GM18520 (cell line): ENCODE data around the gene LSAMP.
A peak's percentile ranks its signal among the peaks of the same experiment; 100 is the strongest.

Source experiments
- ATAC-seq: cut with Tn5 transposase; IDR thresholded peaks from one replicate; pipeline ENCODE4 v1.9.1; 2021; ENCODE audit not compliant: unreplicated experiment

The LSAMP gene

DNA sequence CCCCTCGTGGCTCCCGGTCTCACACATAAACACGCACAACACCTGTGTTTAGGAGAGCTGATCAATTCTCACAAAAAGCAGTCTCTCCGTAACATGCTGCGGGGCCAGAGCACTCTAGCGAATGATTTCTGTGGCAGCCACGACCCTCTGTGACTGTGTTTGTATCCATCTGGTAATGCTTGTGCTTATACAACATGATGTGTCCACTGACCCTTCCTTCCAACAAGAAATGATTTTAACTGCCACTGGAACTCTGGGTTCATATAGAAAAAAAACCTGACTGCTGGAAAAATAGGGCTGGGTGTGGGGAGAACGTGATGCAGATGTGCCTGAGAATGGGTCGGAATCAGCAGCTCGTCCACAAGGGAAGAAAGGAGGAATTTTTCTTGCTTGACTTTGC, 411.8 kb downstream of the LSAMP start:
- no peak for ATAC-seq

DNA sequence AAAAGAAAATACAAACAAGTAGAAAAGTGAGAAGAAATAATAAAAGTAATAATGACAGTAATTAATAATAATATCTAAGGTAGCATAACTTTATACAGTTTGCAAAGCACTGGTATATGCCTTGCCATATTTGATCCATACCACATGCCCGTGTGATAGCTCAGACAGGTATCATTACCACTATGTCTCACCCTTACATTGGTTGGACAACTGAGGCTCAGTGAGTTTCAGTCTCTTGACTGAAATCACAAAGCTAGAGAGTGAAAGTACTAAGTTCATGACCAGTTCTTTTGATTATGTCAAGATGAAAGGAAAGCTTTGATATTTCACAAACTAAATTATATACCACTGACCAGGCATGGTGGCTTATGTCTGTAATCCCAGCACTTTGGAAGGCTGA, 413.1 kb downstream of the LSAMP start:
- no peak for ATAC-seq

DNA sequence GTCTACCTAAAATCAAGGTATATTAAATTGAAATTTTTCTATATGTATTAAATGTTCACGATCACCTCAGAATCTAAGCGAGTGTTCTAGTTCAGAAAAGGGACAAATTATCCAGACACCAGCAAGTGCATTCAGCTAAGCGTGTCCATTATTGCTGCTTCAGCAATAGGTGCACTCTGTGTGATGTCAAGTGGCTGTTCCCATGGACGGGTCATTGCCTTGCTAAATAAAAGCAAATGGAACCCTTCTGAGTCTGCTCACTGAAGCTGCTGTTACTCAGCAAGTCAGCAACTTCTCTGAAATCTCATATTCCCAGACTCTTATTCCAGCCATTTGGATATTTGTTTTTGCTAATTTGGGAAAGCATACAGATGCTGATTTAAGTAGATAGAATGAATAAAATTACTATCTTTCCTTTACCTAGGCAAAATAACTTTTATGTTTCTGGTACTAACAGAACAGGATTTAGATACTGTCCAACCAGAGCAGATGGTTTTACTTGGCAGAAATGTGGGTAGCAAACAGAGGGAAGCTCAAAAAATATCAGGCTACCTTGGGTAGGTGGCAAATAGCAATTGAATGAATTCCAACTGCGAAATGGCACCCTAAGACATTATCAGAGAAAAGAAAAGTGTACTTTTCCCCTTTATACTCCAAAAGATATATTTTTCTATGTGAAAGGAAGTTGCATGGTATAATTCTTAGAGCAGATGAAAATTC, 415.0 kb downstream of the LSAMP start:
- ATAC-seq = no peak

DNA sequence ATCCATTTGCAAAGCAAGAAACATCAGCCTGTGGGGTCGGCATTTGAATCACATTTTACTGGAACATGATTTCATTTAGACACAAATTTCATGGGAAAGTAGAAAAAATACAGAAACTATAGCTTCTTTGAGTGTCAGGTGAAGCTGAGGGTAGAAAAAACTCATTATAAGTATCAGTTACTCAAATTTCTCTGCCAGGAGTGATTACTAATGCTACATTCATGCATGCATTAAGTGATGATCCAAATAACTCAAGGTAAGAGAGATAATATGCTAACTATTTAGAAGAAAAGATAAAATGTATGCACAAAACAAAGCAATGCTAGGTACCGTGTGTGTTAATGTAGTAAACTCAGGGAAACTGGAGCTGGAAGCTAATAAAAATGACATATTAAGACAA, 416.0 kb downstream of the LSAMP start:
- ATAC-seq = no peak

DNA sequence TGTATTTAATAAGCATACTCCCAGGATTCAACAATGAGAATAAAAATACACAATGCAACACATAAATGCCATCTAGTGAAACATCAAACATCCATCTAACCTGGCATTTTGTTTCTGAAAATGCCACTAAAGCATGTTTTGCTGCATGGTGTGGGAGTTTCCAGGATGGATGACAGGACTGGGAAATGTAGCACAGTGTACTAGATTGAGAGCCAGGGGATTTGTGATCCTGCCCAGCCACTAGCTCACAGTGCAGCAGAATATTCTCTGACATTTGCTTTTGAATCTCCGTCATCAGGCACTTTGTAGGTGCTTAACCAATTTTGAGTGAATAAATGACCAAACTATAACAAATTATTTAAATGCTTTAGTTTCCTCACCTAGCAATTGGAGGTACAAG, 417.1 kb downstream of the LSAMP start:
- no peak for ATAC-seq

DNA sequence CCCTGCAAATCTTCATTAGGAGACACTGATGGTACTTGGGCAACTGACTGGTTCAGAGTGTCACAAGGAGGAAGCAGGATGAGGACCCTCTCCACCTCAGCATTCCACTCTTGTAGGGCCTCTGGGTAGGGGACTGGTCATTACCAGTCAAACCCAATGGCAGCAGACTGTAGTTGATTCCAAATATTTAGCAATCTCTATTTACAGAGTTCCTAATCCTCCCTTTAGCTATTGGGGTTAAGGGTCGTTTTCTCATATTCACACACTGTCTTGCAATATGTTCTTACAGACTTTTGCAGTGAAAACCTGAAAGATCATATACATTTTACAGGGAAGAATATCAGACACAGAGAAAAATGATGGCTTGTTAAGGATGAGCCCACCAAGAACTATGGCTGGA, 424.3 kb downstream of the LSAMP start:
- ATAC-seq = no peak

DNA sequence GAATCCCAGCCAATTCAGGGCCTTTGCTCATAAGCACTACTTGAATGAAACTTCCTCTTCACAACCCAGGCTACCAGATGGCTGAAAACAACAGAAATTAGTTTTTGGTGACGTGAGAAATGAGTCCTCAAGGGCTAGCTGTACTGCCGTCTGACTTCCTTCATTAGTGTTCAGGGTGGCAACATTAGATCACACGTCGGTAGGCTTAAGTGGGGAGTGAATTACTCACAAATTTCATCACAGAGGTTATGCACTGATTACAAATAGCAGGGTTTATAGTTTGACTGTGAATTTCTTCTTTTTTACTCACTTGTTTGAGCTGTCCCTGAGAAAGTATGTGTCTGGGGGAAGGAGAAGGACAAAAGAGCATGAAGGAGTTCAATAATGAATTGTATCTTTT, 424.8 kb downstream of the LSAMP start:
- ATAC-seq = peak; percentile 92

DNA sequence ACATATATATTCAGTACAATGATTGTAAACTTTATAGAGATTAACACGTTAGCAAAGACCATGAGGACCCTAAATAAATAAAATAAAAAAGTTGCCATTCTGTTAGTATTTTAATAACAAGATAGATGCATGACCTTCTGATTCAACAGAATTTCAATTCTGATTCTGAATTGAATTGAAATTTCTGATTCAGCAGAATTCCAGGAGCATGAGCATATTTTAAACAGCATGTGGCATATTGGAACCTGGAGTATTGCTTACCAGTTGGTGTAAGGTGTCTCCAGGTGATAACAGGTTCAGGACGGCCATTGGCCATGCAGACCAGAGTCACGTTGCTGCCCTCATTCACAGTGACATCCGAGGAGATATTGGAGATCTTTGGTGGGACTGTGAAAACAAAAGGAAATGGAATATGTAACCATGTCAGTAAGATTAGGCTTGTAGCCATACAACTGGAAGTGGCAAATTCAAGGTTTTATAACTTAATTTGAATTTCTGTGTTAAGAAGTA, 426.0 kb downstream of the LSAMP start:
- ATAC-seq = no peak

DNA sequence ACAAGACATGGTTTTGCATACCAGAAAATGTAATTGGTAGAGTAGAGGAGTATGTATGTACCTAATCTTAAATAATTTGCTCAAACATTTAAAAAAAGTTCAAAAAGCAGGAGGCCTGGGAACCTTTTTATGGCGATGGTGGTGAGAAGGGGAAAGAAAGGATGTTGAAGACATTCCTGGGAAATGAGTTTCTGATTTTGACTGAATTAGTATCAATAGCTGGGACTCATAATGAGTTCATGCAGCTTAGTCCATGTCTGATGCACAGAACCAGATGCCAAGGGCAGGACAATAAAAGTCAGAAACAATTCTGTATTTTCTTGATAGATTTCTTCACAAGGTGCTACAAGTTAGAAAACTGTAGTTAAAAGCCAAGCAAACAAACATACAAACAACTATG, 426.6 kb downstream of the LSAMP start:
- ATAC-seq = no peak

DNA sequence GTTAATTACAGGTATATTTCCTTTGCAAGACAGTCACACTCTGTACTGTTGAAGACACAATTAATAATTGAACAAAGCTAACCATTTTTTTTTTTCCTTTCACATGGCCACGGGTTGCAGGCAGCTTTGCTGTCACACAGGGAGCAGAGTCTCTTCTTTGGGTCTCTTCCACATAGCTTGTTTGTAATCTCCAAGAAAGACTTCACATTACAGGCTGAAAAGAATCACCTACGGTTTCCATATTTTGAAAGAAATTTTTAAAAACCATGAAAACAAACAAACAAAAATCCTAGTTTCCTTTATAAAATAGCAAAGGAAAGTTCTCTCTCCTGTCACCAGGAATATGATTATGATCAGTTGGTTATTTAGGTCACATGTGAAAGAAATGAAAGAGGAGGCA, 429.4 kb downstream of the LSAMP start:
- ATAC-seq = no peak

DNA sequence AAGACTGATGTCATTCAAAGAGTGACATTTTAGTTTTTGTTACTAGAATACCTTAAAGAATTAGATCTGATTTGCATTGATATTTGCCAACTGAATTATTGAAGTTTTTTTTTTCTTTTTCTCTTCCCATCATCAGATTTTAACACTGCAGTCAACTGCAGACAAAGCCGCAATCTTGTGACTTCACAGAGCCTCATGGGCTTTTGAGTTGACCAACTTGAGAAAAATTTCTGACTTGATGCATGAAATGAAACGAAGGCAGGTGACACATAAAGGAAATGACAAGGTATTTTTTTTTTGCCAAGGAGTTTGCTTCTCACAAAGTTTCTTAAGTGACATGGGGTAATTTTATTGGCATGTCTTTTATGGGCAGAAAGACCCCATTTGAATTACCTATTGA, 438.3 kb downstream of the LSAMP start:
- ATAC-seq = peak; percentile 48

DNA sequence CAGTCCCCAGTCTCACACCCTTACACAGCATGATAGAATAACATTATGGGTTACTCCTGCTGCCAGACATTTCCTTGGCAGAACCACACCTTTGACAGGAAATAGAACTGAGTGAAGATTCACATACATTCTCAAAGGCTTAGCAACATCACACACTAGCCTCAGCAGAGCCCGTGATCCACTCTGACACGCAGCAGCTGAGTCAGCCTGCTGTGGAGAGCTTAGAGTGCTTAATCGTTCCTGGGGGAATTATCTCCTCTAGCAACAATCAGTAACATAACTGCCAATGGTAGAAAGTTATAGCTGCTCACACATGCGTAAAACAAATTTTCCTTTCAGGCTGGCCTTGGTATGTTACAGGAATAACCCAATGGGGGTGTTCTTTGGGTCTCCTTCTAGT, 439.9 kb downstream of the LSAMP start:
- ATAC-seq = no peak

DNA sequence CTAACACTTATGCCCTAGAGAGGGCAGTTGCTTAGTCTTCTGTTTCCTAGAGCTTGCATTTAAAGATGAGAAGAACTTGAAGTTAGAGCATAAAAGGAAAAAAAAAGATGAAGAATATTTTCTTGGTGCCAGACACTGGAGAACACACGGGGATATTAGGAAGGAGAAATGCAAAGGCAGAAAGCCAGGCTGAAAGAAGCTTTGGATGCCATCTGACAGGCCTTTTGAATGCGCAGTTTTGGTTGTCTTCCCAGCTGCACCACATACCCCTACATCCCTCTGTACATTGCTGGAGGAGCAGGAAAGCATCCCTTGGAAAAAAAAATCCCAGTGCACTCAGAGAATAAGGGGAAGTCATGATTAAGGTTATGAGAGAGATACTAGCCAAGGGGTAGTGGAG, 443.1 kb downstream of the LSAMP start:
- ATAC-seq = no peak

DNA sequence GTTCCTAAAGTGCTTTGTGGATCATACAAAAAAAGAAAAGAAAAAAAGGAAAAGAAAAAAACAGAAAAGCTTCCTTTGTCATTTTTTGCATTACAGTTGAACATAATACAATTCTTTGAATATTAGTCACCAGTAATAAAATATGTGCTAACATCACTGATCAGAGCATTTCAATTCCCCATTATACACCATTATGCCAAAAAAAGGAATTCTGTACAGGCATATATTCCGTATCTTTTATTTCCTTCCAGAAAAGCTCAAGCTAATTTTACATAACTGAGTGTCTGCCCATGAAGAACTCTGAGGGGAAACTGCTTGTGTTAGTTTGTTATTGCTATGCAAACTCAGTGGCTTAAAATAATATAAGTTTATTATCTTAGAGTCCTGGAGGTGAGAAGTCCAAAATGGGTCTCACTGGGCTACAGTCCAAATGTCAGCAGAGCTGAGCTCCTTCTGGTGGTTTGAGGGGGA, 444.1 kb downstream of the LSAMP start:
- no peak for ATAC-seq

DNA sequence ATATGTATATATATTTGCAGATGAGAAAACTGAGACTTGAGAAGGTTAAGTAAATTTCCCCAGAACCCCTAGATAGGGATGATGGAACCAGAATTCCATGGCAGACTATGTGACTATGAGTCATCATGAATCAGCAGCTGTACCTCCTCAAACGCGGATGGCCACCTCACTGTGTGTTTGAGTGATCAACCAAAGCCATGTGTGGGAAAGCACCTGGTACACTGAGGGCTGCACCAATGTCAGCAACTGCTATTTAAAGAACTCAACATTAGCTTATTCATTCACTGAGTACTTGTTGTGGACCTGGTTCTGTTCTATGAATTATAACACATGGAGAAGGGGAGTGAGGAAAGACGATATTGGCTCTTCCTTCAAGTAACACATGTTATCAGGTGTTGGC, 445.0 kb downstream of the LSAMP start:
- peak; percentile 87 for ATAC-seq

DNA sequence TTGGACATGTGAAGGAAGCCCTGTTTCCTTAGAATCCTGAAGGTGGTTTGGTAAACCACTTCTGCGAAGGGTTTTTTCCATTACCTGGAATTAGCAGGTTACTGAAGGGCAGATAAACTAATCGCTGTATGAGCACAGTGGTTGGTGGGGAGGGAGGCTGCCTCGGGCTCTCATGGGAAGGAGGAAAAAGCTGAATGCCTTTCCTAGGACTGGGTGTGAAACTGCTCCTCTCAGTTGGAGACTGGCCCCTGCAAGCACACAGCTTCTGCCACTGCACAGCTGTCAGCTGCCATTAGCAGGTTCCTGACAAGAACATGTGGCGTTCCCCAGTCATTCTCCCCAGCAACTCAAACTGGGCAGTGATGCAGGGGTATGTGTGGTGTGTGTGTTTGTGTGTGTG, 445.7 kb downstream of the LSAMP start:
- no peak for ATAC-seq

DNA sequence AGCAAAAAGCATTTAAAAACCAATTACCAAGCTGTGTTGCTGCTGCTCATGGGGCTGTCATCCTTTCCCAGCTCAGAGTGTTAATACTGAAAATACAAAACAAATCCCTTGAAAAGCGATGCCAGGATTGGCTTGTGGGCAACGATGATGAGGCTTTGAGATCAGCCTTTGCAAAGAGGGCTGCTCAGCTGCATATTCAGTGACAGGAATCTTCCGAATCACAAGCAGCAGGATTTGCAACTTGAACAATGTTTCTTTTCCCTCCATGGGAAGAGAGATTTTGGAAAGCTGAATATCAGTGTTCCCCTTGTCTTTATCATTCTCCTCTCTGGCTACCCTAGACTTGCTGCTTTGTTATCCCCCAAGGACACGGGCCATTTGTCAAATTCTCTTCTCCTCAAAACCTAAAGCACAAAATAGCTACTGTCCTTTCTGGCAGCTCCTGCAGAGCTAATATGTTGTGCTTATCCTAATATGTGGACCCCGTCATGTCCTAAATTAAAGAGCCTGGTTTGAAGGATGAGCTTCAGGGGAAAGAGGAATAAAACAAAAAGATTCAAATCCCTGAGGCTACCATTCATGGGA, 446.2 kb downstream of the LSAMP start:
- no peak for ATAC-seq

DNA sequence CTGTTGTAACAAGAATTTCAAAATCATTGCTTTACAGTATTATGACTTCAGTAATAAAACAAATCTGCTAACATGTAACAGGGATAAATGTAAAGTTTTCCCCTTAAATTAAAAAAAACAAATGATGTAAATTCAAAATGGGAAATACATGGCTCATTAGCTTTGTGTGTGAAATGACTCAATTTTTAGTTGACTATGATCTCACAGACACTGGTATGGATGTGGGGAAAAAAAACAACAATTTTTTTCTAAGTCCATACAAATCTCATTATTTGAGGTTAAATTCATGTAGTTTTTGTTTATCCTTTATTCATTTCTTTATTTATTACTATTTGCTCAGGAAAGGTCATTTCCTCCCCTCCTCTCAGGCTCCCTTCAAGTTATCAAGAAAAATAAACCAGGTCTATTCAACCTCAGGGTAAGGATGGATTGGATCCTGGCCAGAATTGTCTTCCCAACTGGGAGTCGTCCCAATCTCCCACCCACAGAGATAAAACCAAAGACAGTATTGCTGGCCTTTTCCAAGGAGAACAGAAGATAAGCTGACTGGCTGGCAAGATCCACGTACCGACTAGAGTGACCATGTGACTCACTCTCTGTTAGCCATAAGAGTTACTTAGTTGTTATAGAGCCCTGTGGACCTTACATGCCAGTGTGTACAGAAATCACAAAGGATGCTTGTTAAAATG, 448.7 kb downstream of the LSAMP start:
- ATAC-seq = no peak

DNA sequence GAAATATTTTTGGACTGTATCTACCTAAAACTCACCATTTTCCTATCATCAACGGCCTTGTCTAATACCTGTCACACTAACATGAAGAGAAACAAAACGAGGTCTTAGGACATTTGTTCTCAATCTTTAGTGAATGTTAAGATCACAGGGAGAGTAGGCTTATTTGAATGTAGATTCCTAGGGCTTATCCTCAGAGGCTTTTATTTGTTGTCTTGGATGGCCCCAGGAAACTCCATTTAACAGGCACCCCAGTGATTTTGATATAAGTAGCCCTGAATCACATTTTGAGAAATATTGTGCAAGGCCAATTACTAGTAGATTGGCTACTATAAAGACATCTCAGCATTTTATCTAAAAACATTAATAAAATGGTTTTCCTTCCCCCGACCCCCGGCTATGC, 454.6 kb downstream of the LSAMP start:
- ATAC-seq = no peak

DNA sequence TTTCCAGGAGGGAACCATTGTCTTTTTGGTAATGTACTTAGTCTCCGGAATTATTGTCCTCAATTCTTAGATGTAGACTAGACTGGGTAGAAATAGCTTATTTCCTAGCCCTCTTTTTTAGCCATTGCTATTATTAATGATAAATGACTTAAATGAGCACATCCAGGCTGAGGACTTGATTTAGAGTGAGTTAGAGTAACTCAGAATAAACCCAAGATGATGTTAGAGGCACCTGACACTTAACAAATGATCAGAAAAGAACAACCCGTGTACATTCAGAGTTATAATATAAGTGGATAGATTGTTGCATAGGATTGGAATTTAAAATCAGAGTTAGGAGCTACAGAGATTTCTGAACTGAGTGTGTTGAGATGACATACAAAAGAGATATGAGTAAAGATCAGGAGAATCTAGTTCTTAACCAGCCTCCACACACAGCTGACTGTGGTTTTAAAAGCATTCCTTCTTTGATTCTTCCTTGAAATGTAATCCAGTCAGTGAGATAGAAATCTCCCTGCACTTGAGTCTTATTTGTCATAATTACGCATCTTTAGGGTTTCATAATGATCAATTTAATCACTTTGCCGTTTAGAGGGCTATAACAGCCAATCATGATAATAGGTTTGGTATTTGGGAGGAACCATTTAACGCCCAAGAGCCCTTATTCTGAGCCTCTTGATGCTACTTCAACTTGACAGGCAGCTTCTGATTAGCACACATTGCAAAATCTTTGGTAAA, 455.4 kb downstream of the LSAMP start:
- ATAC-seq = no peak

DNA sequence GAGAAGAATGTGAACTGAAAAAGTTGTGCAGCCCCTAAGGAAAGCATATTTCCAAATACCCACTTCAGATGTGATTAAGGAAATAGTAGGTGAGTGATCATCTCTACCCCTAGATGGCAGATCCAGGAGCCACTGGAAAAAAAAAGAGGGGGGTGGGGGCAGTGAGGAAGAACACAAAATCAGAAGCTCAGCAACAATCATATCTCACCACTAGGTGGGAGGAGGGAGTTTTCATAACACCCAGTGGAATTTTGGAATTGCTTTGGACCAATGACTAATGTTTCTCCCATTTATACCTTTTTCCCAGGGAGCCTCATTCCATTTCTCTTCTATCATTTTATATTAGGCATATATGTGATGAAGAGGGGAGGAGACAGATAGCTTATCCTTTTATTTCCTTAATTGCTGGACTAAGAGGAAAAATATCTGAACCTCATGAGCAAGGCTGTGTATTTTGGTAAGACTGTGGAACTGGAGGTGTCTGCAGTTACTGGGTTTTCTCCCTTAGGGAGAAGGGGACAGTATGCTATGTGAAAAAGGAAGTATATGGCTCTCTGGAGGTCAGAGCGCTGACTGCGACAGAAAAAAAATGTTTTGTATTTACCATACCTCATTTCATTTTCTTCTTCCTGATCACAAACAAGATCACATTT, 458.6 kb downstream of the LSAMP start:
- ATAC-seq = no peak
